ENCODE results near the gene PGBD5. TPM values are rescaled to one million over a fixed set of nuclear protein-coding genes. Genes with fewer than 3 reads are reported as not detected.

Gene PGBD5
- polyA plus RNA-seq, 1 donor, result 5.8 TPM

DNA sequence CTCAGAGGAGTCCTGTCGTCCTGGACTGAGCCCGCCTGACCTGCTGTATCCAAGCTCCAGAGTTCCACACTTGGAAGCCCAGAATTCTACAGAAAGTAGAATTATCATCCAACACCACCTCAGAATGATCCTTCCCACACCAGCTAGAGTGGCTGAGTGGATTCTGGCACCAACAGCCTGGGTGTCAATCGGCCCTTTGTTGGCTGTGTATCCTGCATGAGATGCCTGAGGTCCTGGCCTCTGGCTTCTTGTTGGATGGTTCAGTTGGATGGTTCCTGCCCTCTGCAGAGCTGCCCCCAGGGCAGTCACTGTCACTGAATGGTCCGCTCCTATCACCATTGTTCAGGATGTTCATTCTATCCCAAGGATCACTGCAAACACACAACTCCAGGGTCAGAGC, 49.8 kb downstream of the PGBD5 start:
- no peak for DNase-seq

DNA sequence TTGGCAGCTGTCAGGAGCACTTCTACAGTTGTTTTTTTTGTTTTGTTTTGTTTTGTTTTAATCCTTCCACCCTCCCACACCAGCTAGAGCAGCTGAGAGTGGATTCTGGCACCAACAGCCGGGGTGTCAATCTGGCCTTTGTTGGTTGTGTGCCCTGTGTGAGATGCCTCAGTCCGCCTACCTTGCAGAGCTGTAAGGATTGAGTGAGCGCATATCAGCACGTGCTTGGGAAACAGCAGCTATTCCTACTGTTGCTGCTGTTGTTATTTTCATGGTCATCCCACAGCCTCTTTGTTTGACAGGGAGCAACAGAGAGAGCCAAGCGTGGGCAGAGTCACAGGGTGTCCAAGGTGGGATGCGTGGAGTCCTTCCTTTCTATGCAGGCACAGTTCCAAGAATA, 50.4 kb downstream of the PGBD5 start:
- DNase-seq, result no peak

DNA sequence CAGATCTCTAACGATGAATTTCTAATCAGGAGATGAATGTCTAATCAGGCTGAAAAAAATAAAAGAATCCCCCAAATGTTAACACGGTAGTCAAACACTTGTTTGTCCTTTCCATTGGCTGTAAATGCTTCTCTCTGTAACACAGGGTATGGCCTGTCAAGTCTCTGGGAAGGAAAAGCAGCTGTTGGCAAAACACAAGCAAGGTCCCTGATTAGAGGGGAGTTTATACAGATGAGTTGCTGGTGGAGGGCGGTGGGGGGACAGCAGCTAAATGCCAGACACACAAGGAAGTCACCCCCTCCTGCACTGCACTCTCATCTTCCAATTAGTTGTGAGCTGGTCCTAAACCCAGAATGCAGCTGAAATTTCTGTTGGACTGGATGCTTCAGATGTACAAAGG, 51.0 kb downstream of the PGBD5 start:
- no peak for DNase-seq

DNA sequence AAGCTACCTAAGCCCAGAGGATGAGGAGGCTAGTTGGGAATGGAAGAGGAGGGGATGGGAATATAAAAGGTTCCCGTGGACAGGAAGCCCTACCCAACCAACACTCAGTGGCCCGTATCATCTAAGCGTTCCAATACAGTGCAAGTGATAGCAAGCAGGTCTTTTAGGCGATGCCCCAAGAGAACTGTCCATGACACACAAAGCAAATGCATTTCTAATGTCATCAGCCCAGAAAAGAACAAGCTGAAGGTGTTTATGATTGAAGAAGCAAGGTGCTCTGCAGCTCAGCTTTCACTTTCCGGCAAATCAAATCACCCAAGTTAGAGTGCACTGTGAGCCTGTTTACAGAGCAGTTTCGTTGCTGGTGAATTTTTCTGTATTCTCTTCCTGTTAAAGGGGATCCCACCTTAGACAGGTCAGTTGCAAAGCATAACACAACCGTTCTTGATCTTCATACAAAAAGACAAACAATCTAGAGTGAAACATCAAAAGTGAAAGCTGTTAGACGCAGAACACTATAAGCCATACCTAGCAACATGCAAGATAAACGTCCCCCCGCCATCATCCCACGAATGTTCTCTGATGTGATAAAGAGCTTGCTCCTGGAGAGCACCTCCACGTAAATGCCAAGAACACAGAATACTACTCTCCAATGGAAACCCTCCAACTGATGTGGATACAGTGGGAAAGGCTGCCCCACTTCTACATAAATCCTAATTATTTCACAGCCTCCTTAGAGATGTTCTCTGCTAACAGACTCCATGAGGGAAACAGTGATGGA, 54.0 kb downstream of the PGBD5 start:
- no peak for DNase-seq

- DNase-seq, result no peak
Observed at GRCh38 chr1:230370109-230370508, 56.0 kb downstream of the PGBD5 start.

- DNase-seq, result no peak
Observed at GRCh38 chr1:230368871-230369270, 57.3 kb downstream of the PGBD5 start.

DNA sequence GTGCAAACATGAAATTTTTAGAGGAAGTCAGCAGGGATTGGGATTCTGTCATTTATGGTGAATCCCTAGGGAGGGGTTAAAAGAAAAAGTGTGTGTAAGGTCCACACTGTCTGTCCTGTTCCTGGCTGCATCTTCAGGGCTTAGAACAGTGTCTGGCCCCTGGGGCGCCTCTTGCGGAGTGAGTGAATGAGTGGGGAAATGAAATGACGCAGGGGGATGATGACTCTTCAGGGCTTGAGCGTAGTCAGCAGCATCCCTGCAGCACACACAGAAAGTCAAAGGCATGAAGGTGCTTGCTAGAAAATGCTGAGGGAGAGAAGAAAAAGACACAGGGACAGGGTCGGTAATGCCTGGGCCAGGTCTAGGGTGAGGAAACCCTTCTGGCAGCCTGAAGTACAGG, 57.8 kb downstream of the PGBD5 start:
- DNase-seq, result no peak

DNA sequence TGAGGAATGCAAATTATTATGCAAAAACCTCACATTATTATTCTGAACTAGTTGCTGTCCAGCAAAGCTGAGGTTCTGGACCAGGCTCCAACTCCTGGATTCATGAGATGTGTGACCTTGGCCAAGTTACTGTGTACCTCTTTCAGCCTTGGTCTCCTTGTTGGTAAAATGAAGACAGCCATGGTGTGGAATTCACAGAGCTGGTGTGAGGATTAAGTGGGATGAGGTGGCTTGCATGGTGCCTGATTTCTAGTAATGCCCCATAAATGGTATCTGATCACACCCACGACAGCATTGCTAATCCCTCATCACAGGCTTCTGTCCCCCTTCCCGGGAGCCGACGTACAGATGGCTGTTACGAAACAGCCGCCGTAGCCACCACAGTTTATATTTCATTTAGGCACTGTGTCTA, 59.6 kb downstream of the PGBD5 start:
- DNase-seq, result no peak

GRCh38 chr1:230365723-230366307, 60.3 kb downstream of the PGBD5 start:
- DNase-seq, result no peak

- DNase-seq, result no peak
Observed at GRCh38 chr1:230362949-230363348, 63.2 kb downstream of the PGBD5 start.

- no peak for DNase-seq
Observed at GRCh38 chr1:230361941-230362340, 64.2 kb downstream of the PGBD5 start.

DNA sequence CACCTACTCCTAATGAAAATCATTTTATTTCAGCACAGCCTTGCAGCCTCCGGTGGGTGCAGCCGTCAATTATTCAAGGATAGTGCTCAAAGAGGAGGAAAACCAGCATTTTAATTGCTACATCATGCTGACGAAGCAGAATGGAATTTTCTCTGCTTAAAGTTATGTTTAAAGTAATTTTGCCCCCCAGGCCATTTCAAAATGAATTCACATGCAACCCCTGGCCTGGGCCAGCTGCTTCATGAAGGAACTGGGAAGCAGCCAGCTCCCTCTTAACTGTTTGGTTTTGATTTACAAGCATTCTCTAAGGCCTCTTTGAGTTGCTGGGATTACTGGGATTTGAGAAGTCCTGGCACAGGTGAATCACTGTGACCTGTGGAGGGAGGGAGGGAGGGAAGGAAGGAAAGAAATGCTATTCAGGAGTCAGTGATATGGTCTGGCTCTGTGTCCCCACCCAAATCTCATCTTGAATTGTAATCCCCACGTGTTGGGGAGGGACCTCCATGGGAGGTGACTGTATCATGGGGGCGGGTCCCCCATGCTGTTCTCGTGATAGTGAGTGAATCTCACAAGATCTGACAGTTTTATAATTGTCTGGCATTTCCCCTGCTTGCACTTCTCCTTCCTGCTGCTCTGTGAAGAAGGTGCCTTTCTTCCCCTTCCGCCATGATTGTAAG, 66.0 kb downstream of the PGBD5 start:
- DNase-seq, result no peak

- DNase-seq, result no peak
Observed at GRCh38 chr1:230356869-230357794, 69.0 kb downstream of the PGBD5 start.

GRCh38 chr1:230356190-230356589, 69.9 kb downstream of the PGBD5 start:
- DNase-seq, result no peak

GRCh38 chr1:230355594-230355993, 70.5 kb downstream of the PGBD5 start:
- no peak for DNase-seq

- DNase-seq, result no peak
Observed at GRCh38 chr1:230355128-230355527, 71.0 kb downstream of the PGBD5 start.

DNA sequence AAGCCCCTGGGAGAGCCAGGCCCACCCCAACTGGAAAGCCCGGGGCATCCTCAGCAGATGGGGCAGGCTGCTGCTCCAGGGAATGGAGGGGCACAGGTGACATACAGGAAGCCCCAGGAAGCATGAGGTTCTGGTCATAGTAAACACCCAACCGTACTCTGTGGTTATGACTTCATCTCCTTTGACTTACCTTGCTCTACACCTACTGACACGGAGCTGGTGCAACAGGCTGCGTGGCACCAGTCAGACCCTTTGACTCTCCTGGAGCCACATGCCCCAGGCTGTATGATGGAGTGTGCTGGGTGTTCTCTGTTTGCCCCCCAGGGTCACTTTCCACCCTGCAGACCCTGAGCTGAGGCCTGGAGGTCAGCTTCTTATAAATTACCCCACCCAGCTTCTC, 72.1 kb downstream of the PGBD5 start:
- no peak for DNase-seq

DNA sequence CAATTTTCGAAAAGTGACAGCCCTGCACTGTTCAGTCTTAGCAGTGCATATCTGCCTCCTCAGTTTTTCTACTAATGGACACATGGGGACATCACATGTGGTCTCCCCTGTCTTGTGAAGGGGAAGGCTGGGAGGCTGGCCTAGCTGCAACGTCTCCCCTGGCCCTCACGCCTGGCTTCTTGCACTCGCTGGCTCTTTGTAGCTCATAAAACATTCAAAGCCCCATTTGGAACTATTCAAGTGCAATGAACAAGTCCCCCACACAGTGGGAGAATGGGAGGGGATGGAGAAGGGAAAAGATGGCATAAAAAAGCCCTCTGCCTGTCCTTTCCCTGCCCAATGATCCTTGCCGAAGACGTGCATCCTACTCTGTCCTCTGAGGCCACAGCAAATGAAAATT, 73.6 kb downstream of the PGBD5 start:
- DNase-seq, result peak; percentile 14

DNA sequence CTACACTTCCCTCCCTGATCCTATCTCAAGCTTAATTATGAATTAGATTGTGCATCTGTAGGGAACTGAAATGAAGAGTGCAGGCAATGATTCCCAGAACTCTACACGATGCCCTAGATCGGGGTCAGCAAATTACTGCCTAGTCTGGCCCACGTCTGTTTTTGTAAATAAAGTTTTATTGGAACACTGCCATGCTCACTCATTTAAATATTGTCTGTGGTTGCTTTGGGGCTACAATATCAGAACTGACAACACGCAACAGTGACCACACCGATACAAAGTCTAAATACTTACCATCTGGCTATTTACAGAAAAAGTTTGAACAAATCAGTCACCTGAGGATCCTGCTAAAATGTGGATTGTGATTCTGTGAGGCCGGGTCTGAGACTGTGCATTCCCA, 74.1 kb downstream of the PGBD5 start:
- no peak for DNase-seq

DNA sequence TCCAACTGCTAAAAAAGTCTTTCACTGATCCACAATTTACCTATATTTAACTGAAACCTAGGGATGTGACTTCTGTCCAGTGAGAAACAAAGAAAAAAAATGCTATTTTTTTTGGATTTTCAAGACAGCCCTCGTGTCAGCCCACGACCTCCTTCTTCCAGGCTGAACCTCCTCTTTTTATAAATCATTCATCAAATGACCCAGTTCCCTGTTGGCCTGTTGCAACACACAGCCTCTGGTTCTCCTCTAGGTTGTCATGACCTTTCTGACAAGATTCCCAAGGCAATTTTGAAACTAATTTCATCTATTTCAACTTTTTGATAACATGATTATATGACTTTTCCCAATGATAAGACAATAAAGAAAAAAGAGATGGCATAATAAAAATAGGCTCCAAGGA, 74.6 kb downstream of the PGBD5 start:
- DNase-seq, result no peak

DNA sequence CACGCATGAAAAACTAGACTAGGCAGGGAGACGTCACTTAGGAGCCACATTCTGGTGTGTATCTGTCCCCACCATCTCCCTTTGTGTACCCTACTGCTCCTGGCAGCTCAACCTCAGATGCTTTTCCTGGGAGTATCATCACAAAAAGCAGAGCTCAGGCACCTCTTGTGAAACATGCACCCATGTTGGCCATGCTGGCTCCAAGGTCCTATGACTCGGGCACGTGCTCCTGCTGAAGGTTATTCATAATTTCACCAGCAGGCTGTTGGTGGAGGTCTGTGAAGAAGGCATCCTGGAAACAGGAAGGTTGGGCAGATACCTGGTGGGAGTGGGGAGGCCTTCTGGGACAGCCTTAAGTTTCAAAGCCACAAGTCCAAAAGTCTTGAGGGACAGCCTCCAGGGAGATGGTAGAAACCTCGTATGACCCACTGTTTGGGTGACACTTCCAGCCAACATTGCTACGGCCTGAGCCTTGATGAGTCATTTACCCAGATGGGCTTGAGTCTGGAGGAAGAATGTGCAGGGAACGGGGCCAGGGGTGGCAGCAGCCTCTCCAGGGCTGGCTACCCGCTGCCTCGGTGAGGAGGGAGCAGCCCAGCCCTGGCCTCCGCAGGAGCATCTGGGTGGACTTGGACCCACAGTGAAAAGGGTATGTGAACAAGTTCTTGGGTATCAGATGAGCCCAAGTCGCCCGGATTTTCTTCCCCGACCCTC, 75.8 kb downstream of the PGBD5 start:
- no peak for DNase-seq

DNA sequence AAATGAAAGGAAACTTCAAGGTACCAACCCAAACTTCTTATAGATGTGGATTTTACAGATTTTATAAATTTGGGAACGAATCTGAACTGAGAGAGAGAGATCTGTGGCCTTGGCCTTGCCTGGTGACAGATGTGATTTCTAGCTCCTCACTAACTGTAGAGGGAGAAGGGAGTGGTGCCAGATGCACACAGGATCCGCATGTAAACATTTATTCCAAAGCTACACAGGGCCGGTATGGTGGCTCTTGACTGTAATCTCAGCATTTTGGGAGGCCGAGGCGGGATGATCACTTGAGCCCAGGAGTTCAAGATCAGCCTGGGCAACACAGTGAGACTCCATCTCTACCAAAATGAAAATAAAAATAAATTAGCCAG, 77.1 kb downstream of the PGBD5 start:
- DNase-seq, result no peak
